NCI-H524 (cell line): ENCODE measurements around the gene DERL2.

Experiments
- DNase-seq, 2 experiments: peaks; one replicate each; lab custom pipeline; 2025; lab: John Stamatoyannopoulos, UW

Gene DERL2

DNA sequence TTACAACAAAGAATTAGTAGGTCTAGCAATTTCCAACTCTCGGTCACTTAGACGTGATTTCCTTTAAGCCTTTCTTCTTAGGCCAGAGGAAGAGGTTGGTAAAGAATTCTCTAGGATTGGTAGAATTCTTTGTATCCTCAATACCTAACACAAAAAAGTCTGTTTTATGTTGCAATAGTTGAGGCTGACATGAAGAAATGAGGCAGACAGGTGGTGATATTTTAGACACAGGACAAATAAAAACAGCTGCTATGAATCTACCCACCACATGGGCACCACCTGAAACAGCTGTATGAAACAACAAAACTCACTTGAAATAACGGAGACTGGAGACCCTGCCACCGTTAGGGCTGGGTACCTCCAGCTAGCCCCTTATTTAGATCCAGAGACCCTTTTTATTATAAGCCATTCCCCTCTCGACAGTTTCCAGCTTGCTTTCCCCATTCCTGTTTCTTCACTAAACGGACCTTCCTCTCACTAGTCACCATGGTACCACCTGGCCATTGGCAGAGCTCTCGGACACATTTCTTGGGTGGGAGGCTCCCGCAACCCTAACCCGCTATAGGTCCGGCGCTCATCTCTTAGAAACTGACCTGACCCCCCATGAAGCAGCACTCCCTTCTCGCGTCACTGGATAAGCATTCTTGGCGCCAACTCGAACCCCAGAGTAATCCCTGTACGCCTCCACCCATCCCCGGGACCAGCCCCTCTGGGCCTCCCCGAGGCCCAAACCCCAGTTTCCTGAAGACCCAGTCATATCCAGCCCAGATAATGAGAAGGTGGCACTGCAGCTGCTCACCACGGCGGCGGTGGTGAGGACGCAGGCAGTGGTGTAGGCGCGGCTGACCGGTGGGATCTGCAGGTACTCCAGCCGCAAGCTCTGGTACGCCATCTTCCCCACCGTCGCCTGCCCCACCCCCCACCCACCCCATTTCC lies at the start of gene DERL2:
Gene DERL2 (minus strand): TSS at position 909 of the 936 bp plus-strand sequence. CDS start 17 bp downstream, at position 892.
- peak in 1 of 2 experiments; percentile 38 for DNase-seq

- DNase-seq = no peak
These were observed 49.5 kb upstream of the DERL2 start for GRCh38 chr17:5535436-5535835.

DNA sequence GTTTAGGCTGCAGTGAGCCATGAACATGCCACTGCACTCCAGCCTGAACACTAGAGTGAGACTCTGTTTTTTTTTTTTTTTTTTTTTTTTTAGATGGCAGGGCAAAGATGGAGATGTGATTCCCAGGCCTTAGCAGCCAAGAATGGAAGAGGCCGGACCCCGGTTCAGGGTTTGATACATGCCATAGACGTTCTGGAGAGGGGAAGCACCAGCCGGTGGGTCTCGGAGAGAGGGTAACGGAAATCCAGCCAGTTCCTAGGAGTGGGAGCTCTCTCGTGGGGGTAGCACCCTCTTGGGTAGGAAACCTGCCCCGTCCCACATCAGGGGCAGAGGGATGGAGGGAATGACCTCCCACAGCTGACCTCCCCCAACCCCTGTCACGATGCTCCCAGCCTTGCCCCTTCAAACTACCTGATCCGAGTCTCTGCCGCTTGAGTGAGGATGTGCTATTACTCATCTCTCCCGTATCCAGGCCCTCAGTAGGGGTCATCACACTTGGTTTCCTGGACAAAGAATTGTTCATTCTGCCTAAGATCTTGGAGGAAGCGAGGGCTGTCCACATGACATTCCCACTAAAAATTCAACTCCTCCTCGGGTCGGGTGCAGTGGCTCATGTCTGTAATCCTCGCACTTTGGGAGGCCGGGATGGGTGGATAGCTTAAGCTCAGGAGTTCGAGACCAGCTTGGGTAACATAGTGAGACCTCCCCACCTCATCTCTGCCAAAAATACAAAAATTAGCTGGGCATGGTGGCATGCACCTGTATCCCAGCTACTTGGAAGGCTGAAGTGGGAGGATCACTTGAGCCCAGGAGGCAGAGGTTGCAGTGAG lies 47.7 kb upstream of the DERL2 start:
- no peak for DNase-seq

- DNase-seq = no peak
These were observed 46.6 kb upstream of the DERL2 start for GRCh38 chr17:5532581-5532980.

DNA sequence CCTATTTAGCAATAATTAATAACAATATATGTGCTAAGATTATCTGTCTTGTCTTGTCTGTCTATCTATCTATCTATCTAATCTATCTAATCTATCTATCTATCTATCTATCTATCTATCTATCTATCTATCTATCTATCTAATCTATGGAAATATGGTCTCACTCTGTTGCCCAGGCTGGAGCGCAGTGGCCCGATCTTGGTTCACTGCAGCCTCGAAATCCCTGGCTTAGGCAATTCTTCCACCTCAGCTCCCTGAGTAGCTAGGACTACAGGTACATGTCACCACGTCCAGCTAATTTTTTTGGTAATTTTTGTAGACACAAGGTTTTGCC lies 45.1 kb upstream of the DERL2 start:
- DNase-seq = no peak

GRCh38 chr17:5530265-5531084 lies 44.5 kb upstream of the DERL2 start:
- DNase-seq = no peak

GRCh38 chr17:5527601-5528250 lies 41.7 kb upstream of the DERL2 start:
- DNase-seq = no peak

DNA sequence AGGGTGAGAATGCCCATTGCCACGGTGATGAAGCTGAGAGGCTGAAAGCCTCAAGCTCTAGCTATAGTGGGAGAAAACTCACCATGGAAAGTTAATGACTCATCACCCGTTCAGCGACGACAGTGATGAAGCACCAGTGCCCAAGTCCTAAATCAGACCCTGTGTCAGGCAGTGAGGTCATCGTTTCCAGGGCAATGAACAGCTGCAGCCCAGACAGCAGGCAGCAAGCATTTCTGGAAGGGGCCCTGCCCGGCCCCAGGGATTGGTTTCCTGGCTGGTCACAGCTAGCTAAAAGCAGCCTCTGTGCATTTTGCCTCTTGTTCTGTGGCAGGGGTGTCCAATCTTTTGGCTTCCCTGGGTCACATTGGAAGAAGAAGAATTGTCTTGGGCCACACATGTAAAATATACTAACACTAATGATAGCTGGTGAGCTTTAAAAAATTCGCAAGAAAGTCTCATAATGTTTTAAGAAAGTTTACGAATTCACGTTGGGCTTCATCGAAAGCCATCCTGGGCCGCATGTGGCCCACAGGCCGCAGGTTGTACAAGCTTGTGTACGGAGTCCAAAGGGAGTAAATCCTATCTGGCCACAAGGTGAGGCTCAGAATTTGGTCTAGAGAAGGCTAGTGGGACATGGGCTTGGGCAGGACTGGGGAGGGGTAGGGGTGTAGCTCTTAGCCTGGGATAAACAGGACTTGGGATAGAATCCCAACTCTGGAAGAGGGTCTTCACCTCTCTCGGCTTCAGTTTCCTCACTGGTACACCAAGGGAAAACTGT lies 41.0 kb upstream of the DERL2 start:
- DNase-seq = no peak

GRCh38 chr17:5523249-5523648 lies 37.3 kb upstream of the DERL2 start:
- DNase-seq = no peak

GRCh38 chr17:5522476-5522875 lies 36.5 kb upstream of the DERL2 start:
- DNase-seq = no peak

- no peak for DNase-seq
These were observed 30.2 kb upstream of the DERL2 start for GRCh38 chr17:5516060-5516792.

DNA sequence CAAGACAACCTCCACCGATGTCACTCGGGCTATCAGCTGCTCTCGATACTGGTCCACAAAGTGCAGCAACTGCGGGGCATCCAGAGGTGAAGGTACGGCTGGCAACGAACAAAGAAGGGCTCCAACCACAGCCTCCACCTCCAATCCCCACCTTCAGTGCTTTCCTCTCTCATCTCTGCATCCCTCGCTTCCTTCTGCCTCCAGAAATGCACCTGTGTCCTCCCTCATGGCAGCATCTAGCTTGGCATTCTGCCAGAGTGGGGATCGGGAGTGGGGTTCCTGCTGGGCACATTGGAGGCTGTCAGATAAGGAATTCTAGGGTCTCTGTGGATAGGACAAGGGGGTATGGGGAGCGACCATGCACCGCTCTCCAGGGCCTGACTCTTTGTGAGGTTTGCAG lies 29.0 kb upstream of the DERL2 start:
- DNase-seq = no peak

- no peak for DNase-seq
These were observed 27.6 kb upstream of the DERL2 start for GRCh38 chr17:5513628-5514027.

DNA sequence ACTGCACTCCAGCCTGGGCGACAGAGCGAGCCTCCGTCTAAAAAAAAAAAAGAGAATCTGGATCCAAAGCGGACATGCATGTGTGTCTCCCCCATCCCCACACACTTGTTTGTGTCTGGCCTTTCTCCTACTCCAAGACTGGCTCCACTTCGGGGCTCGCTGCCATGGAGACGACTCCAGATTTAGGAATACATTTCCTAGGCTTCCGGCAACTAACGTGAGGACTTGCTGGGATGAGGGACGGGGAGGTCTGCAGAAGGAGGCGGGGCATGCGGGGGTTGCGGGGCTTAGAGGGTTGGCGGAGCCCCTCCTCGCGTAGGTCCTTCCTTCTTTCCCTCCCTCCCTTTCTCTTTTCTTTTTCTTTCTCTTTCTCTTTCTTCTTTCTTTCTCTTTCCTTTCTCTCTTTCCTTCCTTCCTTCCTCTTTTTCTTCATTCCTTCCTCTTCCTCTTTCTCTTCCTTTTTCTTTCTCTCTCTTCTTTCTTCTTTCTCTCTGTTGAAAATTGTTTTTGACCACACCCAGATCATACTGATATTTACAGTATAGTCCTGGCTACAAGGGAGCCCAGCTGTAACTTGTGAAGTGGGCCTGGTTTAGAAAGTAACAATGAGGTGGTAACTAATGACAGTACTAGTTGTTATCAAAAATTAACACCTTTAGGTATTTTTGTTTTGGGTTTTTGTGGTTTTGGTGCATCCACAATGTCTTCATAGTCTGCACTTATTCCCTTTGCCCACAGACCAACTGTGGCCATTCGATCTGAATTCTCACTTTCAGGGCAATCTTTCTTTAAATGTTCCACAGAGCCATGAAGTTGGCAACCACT lies 25.6 kb upstream of the DERL2 start:
- no peak for DNase-seq

DNA sequence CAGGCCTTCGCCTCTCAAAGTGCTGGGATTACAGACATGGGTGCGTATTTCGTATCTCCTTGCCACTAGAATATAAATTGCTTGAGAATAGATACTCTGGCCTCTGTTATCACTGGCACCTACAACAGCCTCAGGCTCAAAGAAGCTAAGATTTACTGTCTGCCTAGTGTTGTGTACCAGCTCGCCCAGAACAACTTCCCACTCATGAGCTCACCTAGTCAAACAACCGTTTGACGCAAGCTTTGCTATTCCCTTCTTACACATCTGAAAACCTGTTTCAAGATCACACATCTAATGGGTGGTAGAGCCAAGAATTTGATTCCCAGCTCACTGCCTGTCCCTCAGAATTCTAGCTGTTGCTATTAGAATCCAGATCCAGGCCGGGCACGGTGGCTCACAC lies 24.8 kb upstream of the DERL2 start:
- no peak for DNase-seq

GRCh38 chr17:5509482-5509881 lies 23.5 kb upstream of the DERL2 start:
- no peak for DNase-seq

- peak in 1 of 2 experiments; percentile 73 for DNase-seq
These were observed 22.8 kb upstream of the DERL2 start for GRCh38 chr17:5508810-5509209.

DNA sequence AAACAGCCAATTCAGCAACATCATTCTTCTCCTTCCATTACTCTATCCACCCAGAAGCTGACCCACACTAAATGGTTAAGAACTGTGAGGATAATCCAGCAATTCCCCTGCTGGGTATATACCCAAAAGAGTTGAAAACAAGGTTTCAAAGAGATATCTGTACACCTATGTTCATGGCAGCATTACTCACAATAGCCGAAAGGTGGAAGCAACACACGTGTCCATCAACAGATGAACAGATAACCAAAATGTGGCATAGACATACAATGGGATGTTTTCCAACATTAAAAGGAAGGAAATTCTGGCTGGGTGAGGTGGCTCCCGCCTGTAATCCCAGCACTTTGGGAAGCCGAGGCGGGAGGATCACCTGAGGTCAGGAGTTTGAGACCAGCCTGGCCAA lies 20.3 kb upstream of the DERL2 start:
- no peak for DNase-seq

- DNase-seq = no peak
These were observed 16.6 kb upstream of the DERL2 start for GRCh38 chr17:5502552-5502951.
